Stimulated activated CD4-positive, alpha-beta T cell treated with anti-CD3 and anti-CD28 coated beads, Interleukin-2, amount 100 ng/mL, for 24 hours (primary cell): ENCODE data around the gene KRABD2.
A peak's percentile ranks its signal among the peaks of the same experiment; 100 is the strongest.
"Not testable (repeated sequence)": the region's sequence is repeated elsewhere in the genome, so short reads cannot be mapped to it uniquely, and the experiment has no call there.

Experiments used
- DNase-seq, 2 donors: peaks; one replicate each; pipeline ENCODE4 v3.0.0-alpha.2; 2020

The KRABD2 gene

GRCh38 chr17:8392274-8392673 is 15.8 kb upstream of the KRABD2 start:
- no peak for DNase-seq

GRCh38 chr17:8391711-8392110 is 15.2 kb upstream of the KRABD2 start:
- DNase-seq = no peak

DNA sequence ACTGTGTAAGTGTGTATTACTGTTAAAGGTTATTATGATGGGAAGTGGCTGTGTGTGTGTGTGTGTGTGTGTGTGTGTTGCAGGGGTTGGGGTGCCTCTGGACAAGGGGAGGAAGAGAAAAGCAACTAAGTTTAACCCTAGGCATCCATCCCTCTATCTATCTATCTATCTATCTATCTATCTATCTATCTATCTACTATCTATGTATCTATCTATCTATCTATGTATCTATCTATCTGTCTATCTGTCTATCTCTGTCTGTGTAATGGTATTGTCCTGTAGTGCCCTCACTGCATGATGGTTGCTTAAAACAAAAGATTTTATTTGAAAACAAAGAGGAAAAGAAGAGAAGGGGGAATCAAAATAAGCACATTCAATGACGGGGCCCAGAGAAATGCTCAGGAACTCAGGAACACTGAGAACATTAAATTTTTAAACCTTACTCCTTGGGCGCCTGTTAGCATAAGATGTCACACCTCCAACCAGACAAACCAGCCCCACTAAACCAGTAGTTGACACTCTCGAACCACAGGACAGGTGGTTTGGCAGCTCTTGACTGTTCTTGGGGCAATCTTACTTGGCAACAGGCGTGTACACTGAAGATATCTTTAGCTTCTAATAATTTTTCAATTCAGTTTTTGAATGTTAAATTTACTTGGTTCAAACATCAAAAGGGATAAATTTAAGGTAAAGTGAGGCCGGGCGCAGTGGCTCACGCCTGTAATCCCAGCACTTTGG is 11.6 kb upstream of the KRABD2 start:
- no peak for DNase-seq

DNA sequence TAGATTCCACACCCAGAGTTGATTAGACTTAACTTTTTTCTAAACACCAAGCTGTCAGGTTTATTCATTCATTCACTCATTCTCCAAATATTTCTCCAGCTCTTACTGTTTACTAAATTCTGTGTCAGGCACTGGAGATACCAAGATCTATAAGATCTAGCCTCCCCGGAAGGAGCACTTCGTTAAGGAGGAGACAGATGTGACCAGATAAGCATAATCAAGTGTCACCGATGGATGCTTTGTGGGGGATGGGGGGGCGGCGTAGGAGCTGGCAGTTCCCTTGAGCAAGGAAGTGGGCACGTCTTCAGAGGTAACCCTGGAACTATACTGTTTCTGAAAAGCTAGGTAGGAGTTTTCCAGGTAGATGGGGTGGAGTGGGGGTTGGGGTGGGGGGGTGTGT is 10.3 kb upstream of the KRABD2 start:
- DNase-seq = no peak

DNA sequence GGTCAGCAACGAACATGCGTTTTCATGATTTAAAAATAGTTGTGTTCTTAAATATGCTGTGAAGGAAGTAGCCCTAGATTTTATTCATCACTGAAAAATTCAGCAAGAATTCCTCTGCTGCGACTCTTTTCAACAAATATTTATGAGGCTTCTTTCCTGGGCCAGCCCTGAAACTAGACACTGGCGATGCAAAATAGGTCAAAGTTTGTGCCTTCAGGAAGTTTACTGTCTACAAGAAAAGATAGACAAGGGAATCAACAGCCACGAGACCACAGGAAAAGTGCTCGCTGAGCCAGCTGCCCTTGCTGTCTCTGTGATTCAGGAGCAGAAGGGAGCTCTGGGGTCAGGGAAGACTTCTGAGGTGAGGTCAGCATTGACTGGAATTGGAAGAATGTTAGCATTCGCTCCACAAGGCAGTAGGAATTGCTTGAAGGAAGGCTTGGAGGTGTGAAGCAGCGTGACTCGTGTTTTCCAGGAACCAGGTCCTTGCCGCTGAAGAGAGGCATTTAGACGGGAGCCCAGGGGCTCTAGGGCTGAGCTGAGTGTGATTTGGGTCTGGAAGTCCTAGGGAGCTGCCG is 8.4 kb upstream of the KRABD2 start:
- DNase-seq = no peak

DNA sequence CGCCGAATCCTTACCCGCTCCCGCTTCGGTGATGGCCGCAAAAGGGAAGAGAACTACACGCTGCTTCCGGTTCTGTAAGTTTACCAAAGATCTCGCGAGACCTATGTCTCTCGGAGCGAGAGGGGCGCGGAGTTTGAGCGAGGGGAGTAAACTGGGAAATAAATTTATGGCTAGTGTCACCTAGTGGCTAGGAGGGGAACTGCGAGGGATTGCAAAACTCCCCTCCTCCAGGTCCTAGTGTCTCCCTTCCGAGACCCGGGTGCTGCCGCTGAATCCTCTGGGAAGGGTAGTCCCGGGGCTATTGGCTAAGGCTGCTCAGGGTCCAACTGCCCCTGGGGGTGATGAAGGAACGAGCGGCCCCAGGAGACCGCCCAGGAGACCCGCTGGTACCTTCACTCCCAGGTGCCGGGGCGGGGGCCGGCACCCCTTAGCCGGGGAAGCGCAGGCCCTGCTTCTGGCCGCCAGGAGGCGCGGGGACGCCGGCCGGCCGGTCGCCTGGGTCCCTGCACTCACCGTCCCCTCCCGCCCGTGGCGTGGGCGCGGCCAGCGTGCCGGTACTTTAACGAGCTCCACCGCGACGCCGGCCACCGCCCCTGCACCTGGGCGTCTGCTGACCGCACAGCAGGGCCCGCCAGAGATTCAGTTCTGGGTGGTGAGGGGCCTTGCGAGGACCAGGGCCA is 6.8 kb upstream of the KRABD2 start, which contains the start of gene RPL26:
TSS of gene RPL26 (minus strand) at position 51 of the 680 bp plus-strand sequence. CDS start 883 bp downstream, outside the sequence.
- peak; percentile 91 to 94 for DNase-seq

DNA sequence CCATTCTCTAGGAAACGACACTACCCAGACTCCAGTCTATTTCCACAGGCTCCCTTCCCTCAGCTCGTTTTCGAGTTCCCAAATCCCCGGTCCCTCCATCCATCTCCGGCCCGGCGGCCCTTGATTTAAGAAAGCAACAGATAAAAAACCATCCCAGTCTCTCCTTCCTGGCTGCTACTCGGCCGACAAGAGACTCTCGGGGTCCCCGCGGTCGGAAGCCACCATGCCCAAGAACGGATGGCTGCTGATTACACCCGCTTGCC is 6.3 kb upstream of the KRABD2 start:
- DNase-seq = no peak

DNA sequence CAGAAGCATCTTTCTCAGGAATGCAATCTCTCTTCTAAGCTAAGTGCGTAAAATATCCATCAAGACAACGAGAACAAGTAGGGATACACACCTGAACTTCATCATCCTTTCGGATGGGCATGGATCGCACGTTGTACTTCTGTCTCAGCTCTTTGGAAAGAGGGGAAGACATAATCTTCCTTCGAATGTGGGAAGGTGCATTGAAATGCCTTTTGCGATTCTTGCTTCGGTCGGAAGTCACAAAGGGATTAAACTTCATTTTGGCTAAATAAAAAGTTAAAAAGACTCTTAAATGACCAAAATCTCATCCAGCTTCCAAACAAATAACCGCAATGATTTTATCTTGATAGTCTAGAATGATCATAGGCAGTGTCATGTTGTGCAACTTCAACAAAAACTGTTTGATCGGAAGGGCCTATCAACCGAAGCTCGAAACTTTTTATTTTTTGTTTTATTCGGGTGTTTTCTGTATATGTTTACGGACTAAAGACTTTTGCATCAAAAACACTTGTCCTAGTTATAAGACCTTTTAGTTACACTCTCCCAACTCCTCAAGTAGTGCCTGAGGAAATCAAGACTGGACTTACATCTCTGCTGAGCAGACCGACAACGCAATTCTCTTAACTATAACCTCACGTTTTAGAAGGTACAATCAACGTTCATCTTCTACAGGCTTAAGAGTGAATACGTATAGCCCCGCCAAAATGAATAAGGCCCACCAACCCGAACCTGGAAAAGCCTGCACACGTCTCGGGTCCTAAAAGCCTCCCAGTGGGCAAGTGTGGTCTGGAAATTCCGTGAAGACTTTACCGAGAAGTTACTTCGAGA is 5.8 kb upstream of the KRABD2 start:
- DNase-seq = no peak

DNA sequence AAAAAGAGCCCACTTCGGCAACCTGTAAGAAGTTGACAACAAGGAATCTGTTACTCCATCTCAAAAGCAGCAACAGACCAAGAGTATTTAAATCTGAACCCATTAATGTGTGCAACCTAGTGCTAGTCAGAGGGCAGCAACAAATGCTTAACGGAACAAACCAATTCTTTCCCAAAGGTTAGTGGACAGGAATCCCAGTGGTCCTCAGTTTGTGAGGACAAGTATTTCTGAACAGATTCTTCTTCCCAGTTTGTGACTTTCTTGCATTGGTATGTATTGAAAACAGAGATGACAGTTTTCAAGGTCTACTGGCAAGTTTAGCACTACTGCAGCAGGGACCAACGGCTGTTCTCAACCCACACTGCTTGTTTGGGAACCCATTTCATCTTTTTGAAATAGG is 3.5 kb upstream of the KRABD2 start:
- no peak for DNase-seq

DNA sequence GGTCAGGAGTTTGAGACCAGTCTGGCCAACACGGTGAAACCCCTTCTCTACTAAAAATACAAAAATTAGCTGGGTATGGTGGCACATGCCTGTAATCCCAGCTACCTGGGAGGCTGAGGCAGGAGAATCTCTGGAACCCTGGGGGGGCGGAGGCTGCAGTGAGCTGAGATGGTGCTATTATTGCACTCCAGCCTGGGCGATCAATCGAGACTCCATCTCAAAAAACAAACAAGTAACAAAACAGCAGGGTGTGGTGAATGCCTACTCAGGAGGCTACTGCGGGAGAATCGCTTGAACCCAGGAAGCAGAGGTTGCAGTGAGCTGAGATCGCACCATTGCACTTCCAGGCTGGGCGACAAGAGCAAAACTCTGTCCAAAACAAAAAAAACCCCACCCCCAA is 1.6 kb upstream of the KRABD2 start:
- DNase-seq = not testable (repeated sequence)

GRCh38 chr17:8377422-8377821 is 918 bp upstream of the KRABD2 start:
- DNase-seq = no peak

GRCh38 chr17:8375738-8376259 is 705 bp downstream of the KRABD2 start:
- no peak for DNase-seq

DNA sequence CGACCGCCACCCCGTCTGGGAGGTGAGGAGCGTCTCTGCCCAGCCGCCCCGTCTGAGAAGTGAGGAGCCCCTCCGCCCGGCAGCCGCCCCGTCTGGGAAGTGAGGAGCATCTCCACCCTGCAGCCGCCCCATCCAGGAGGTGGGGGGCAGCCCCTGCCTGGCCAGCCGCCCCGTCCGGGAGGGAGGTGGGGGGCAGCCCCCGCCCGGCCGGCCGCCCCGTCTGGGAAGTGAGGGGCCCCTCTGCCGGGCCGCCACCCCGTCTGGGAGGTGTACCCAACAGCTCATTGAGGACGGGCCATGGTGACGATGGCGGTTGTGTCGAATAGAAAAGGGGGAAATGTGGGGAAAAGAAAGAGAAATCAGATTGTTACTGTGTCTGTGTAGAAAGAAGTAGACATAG is 2.6 kb downstream of the KRABD2 start:
- DNase-seq = not testable (repeated sequence)

- DNase-seq = no peak
These were observed 4.1 kb downstream of the KRABD2 start for GRCh38 chr17:8372422-8372821.

GRCh38 chr17:8371786-8372185 is 4.7 kb downstream of the KRABD2 start:
- DNase-seq = no peak

GRCh38 chr17:8369944-8370343 is 6.6 kb downstream of the KRABD2 start:
- DNase-seq = no peak

GRCh38 chr17:8368193-8368592 is 8.3 kb downstream of the KRABD2 start:
- no peak for DNase-seq

- DNase-seq = no peak
These were observed 10.3 kb downstream of the KRABD2 start for GRCh38 chr17:8366231-8366630.

- no peak for DNase-seq
These were observed 11.4 kb downstream of the KRABD2 start for GRCh38 chr17:8365143-8365542.

DNA sequence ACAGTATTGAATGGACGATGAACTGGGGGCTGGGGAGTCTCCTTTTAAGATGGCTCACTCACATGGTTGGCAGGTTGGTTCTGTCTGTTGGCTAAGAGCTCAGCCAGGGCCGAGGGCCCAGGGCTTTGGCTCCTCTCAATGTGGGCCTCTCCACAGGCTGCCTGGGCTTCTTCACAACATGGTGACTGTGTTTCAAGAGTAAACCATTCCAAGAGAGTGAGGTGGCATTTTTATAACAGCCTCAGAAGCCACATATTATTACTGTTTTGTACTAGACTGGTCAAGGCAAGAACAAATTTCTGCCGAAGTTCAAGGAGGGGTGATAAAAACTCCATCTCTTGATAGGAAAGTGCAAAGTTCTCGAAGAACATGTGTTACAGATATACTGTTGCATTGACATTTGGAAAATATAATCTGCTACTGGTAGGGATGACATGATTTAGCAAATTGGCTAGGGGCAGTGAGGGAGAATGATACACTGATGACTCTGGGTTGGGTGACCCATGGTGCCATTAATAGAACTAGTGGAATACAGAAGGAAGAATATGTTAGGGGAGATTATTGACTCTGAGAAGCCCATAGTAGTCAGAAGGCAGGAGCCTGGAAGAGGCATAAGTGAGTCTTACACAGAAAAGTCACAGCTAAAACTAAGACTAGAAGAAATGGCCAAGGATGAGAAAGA is 13.7 kb downstream of the KRABD2 start:
- DNase-seq = no peak

- DNase-seq = no peak
These were observed 15.8 kb downstream of the KRABD2 start for GRCh38 chr17:8360751-8361150.

- DNase-seq = no peak
These were observed 16.2 kb downstream of the KRABD2 start for GRCh38 chr17:8360260-8360659.

DNA sequence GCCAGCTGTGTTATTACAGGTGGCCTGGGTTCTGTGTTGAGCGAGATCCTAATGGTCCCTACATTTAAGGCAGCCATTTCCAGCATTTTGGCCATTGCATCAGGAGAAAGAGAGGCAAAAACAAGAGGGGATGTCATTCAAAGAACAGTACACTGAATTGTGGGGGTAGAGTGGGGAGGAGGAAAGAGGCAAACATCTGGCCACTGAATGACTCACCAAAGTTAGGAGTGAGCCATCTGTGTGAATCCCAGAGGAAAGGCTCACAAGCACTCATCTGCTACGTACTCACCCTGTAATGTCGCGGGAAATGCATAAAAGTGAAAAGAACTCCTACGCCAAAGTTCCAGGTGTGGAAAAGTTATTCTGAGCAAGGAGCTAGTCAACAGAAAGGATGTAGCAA is 16.7 kb downstream of the KRABD2 start:
- DNase-seq = no peak
